ENCODE measurements around the gene WDR62.
"Not testable (repeated sequence)": the region's sequence is repeated elsewhere in the genome, so short reads cannot be mapped to it uniquely, and the experiment has no call there.

Gene WDR62

GRCh38 chr19:36027696-36028095 is 27.0 kb upstream of the WDR62 start:
- no peak for TF ChIP-seq CTCF (IDR thresholded peaks at IDR 0.05; ENCODE audit: insufficient read depth, missing control alignments)
- no peak for FAIRE-seq
- no peak for DNase-seq (ENCODE audit: insufficient read length, low spot score)

GRCh38 chr19:36028313-36029041 is 26.2 kb upstream of the WDR62 start:
- no peak for TF ChIP-seq CTCF (IDR thresholded peaks at IDR 0.05; ENCODE audit: insufficient read depth, missing control alignments)
- peak; percentile 8 for DNase-seq (ENCODE audit: insufficient read length, low spot score)
- FAIRE-seq, result no peak

GRCh38 chr19:36030264-36031148 is 24.2 kb upstream of the WDR62 start:
- DNase-seq (ENCODE audit: insufficient read length, low spot score) (no peak), FAIRE-seq (no peak)
- no peak for TF ChIP-seq CTCF (IDR thresholded peaks at IDR 0.05; ENCODE audit: insufficient read depth, missing control alignments)

GRCh38 chr19:36031308-36031707 is 23.4 kb upstream of the WDR62 start:
- FAIRE-seq (no peak), DNase-seq (ENCODE audit: insufficient read length, low spot score) (peak; percentile 21)
- TF ChIP-seq CTCF (IDR thresholded peaks at IDR 0.05; ENCODE audit: insufficient read depth, missing control alignments), result no peak

GRCh38 chr19:36032251-36033104 is 22.2 kb upstream of the WDR62 start, which contains the start of gene CLIP3:
CLIP3 (minus strand) TSS chr19:36032873; CDS start chr19:36032357, 516 bp downstream.
- no peak for TF ChIP-seq CTCF (IDR thresholded peaks at IDR 0.05; ENCODE audit: insufficient read depth, missing control alignments)
- DNase-seq (ENCODE audit: insufficient read length, low spot score) (peak; percentile 98), FAIRE-seq (no peak)

- no peak for TF ChIP-seq CTCF (IDR thresholded peaks at IDR 0.05; ENCODE audit: insufficient read depth, missing control alignments)
- DNase-seq (ENCODE audit: insufficient read length, low spot score) (no peak), FAIRE-seq (no peak)
Measured at GRCh38 chr19:36040495-36040894, 14.2 kb upstream of the WDR62 start.

GRCh38 chr19:36041092-36041491 is 13.6 kb upstream of the WDR62 start:
- FAIRE-seq; DNase-seq (ENCODE audit: insufficient read length, low spot score): not testable (repeated sequence)

All from D721Med (cell line).